Erythroblast (primary cell): ENCODE results near the gene CDCA7.

Experiments
- GATA1 ChIP-seq: IDR thresholded peaks from 2 replicates; pipeline ENCODE4 v1.6.1; 2011; ENCODE audit warnings: low read depth, mild to moderate bottlenecking, control low read depth, low read length, moderate library complexity
- POLR2A ChIP-seq: IDR thresholded peaks from 2 replicates; pipeline ENCODE4 v1.6.1; 2011; ENCODE audit warnings: mild to moderate bottlenecking, low read length

GRCh38 chr2:173350383-173350782 is 4.3 kb upstream of the CDCA7 start:
- no peak for TF ChIP-seq POLR2A
- TF ChIP-seq GATA1: no peak
